ENCODE data around the gene TCHHL1.

Gene TCHHL1

DNA sequence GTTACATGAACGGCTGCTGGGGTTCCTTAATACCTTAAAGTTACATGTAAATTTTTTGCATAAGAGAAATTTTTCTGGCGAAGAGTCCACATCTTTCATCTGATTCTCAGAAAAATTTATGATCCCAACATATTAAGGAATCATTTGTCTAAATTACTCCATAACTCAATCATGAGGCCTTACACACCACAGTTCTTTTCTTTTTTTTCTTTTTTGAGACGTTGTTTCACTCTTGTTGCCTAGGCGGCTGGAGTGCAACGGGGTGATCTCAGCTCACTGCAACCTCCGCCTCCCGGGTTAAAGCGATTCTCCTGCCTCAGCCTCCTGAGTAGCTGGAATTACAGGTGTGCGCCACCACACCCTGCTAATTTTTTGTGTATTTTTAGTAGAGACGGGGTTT is 50.0 kb downstream of the TCHHL1 start:
- DNase-seq (ENCODE audit: low spot score): no peak

- peak; percentile 90 for DNase-seq (ENCODE audit: low spot score)
These were observed 52.3 kb downstream of the TCHHL1 start, which contains the start of gene S100A11 for GRCh38 chr1:152036267-152037216. Gene S100A11, minus strand, starts transcription at chr1:152037004. Its CDS starts 89 bp downstream, at chr1:152036915.

DNA sequence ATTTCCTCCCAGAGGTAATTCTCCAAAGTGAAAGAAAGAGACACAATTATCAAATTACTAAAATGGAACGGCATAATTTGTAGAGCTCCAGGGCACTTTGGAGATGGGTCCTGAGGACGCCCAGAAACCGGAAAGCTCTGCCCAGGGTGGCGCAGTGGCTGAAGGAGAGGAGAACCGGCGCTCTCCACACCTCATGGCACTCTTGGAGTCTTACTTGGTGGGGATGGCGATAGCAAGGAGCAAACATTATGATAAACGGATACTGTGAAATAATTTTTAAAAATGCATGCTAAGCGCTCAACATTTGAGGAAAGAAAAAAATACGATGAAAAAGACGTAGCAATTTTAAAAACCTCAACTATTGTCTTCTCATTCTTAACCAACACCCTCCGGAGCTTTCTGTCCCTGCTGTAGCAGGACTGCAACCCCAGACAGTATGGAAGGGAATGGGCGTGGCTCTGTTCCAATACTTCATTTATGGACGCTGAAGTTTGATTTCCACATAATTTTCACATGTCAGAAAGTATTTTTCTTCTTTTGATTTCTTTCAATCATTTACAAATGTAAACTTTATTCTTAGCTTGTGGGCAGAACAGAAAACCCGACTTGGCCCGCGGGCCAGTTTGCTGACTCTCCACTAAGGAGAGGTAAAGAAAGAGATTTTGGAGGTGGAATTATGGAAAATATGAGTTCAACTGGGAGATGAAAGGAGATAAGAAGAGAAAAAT is 53.2 kb downstream of the TCHHL1 start:
- DNase-seq (ENCODE audit: low spot score): no peak

DNA sequence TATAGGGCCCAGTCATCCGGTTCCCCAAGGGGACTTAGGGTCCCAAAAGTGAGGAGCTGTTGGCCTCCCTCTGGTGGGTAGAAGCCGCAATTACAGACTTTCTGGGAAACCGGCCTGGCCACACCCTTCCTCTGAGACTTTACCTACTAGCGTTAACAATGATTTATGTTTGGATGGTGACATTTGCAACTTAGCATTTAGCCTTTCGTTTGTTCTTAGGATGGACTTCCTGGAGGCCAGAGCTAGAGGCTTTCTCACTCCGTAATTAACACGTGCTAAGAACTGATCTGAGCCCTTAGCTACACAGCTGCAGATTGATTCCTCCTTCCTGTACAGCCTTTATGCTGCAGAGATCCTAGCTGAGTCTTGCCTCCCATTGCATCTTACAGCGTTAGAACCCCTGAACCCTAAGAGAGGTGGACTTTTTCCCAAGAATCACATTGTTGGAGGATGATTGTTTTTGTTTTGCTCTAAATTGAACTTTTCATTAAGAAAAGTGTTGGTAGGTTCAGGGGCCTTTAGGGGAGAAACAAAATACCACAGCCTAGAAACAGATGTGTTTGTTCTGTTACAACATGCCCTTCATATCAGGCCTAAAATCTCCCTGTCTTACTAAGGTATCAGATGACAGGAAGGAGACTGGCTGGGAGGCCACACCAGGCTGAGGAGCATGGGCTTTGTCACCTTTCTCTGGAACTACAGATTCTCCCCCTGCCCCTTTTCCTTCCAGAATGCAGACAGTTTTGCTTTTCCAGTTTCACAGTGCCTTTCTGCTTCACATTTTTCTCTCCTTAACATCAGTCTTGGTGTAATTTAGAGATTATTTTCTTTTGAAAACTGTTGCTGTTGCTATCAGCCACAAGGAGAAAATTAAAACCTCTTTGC is 54.0 kb downstream of the TCHHL1 start:
- DNase-seq (ENCODE audit: low spot score): no peak

- DNase-seq (ENCODE audit: low spot score): no peak
These were observed 54.6 kb downstream of the TCHHL1 start for GRCh38 chr1:152034324-152034653.

Data from left forelimb (tissue), 1 donor.